Tibial artery (tissue), 4 donors: ENCODE data around the gene TTC28.

Experiments used
- DNase-seq, 2 donors: peaks; one replicate each; pipeline ENCODE4 v3.0.0-alpha.2; 2019
- H3K27ac ChIP-seq, 2 donors: fragments of 200-600 bp; sonication (generic) in 1 of 2; 1 replicate in 1 of 2; 2 replicates in 1 of 2; pipeline ENCODE4 v1.5.1; 2018 to 2019; ENCODE audit warnings: mild to moderate bottlenecking in 1 of 2
- H3K27me3 ChIP-seq, 2 donors: fragments of 200-600 bp; sonication (generic) in 1 of 2; one replicate each; pipeline versions ENCODE4 v1.5.1 to v1.6.0; 2016 to 2019
- H3K36me3 ChIP-seq, 3 donors: fragments of 200-600 bp; sonication (generic) in 2 of 3; one replicate each; pipeline ENCODE4 v1.5.1; 2016 to 2019; ENCODE audit warnings: mild to moderate bottlenecking in 2 of 3
- H3K4me1 ChIP-seq, 4 donors: fragments of 200-600 bp; sonication (generic) in 2 of 4; 1 replicate in 3 of 4; 2 replicates in 1 of 4; pipeline ENCODE4 v1.5.1; 2016 to 2019
- H3K4me3 ChIP-seq, 2 donors: fragments of 200-600 bp; sonication (generic) in 1 of 2; 1 replicate in 1 of 2; 2 replicates in 1 of 2; pipeline ENCODE4 v1.5.1; 2018 to 2019; ENCODE audit warnings: mild to moderate bottlenecking in 2 of 2
- H3K9me3 ChIP-seq, 3 donors: fragments of 200-600 bp; sonication (generic) in 1 of 3; one replicate each; pipeline ENCODE4 v1.5.1; 2016 to 2019
- CTCF ChIP-seq, 2 experiments: fragments of 200-600 bp in 1 of 2; fragments of 450-650 bp in 1 of 2; IDR thresholded peaks; one replicate each; pipeline ENCODE4 v1.5.1; 2017 to 2019; ENCODE audit warnings: antibody characterized with exemption in 2 of 2, mild to moderate bottlenecking in 1 of 2, moderate library complexity in 1 of 2
- intact Hi-C: fragments of 100-400 bp; cut with DNase I; formaldehyde crosslinking; loops from one replicate; pipeline ENCODE4 v1.15.0; 2023; ENCODE audit warnings: low total_unique reads

Gene TTC28

GRCh38 chr22:28488825-28489224 lies 190.8 kb downstream of the TTC28 start:
- Histone ChIP-seq H3K4me3 (no peak overlapping the region), H3K9me3 (no peaks in the 10 kb centered on the region), H3K27me3 (no peaks in the 10 kb centered on the region), H3K4me1 (peaks cover 0 to 9% (median 0%) of the 10 kb centered on the region in 4 donors), H3K27ac (no peak overlapping the region), H3K36me3 (no peaks in the 10 kb centered on the region)
- intact Hi-C loops: no loop called here
- DNase-seq: no peak
- no peak for TF ChIP-seq CTCF (IDR thresholded peaks at IDR 0.05)

- DNase-seq: no peak
- H3K36me3 ChIP-seq: no peaks in the 10 kb centered on the region
- no peak overlapping the region for H3K27ac ChIP-seq
- no peak overlapping the region for H3K4me3 ChIP-seq
- no peak for TF ChIP-seq CTCF (IDR thresholded peaks at IDR 0.05)
- peaks cover 0 to 20% (median 3%) of the 10 kb centered on the region in 4 donors for H3K4me1 ChIP-seq
- H3K9me3 ChIP-seq: no peaks in the 10 kb centered on the region
- no peaks in the 10 kb centered on the region for H3K27me3 ChIP-seq
- intact Hi-C loops: no loop called here
Measured at GRCh38 chr22:28484662-28485061, 195.0 kb downstream of the TTC28 start.

GRCh38 chr22:28481725-28482124 lies 197.9 kb downstream of the TTC28 start:
- no peak for TF ChIP-seq CTCF (IDR thresholded peaks at IDR 0.05)
- Histone ChIP-seq H3K27ac (no peak overlapping the region), H3K27me3 (no peaks in the 10 kb centered on the region), H3K4me3 (no peak overlapping the region), H3K36me3 (no peaks in the 10 kb centered on the region), H3K4me1 (peaks cover 0 to 11% (median 3%) of the 10 kb centered on the region in 4 donors), H3K9me3 (no peaks in the 10 kb centered on the region)
- intact Hi-C loops: no loop called here
- no peak for DNase-seq

GRCh38 chr22:28480000-28480715 lies 199.5 kb downstream of the TTC28 start:
- DNase-seq: no peak
- no peaks in the 10 kb centered on the region for H3K36me3 ChIP-seq
- H3K4me3 ChIP-seq: no peak overlapping the region
- no peaks in the 10 kb centered on the region for H3K9me3 ChIP-seq
- H3K4me1 ChIP-seq: peaks cover 0 to 11% (median 3%) of the 10 kb centered on the region in 4 donors
- TF ChIP-seq CTCF (IDR thresholded peaks at IDR 0.05): no peak
- no peaks in the 10 kb centered on the region for H3K27me3 ChIP-seq
- H3K27ac ChIP-seq: no peak overlapping the region
- intact Hi-C loops: no loop called here

- Histone ChIP-seq H3K4me3 (no peak overlapping the region), H3K4me1 (peaks cover 0 to 11% (median 3%) of the 10 kb centered on the region in 4 donors), H3K9me3 (no peaks in the 10 kb centered on the region), H3K36me3 (no peaks in the 10 kb centered on the region), H3K27ac (no peak overlapping the region), H3K27me3 (no peaks in the 10 kb centered on the region)
- TF ChIP-seq CTCF (IDR thresholded peaks at IDR 0.05): no peak
- intact Hi-C loops: no loop called here
- DNase-seq: no peak
Measured at GRCh38 chr22:28478564-28478963, 201.1 kb downstream of the TTC28 start.
